Measurements from ENCODE around the gene MRPS7.
"Not testable (repeated sequence)": the region's sequence is repeated elsewhere in the genome, so short reads cannot be mapped to it uniquely, and the experiment has no call there.

The MRPS7 gene

GRCh38 chr17:75242461-75243042 is 19.1 kb upstream of the MRPS7 start:
- H3K27me3 ChIP-seq (replicated peaks; ENCODE audit: control insufficient read depth, insufficient read depth, low read length, poor library complexity, severe bottlenecking) = no peaks in the 10 kb centered on the region
- peaks cover 73% of the 10 kb centered on the region for H3K36me3 ChIP-seq (ENCODE audit: control insufficient read depth, insufficient read depth, low read length)
- no peak overlapping the region for H3K4me3 ChIP-seq (ENCODE audit: insufficient read depth, low read depth, low read length, poor library complexity, severe bottlenecking)
- H3K9me3 ChIP-seq (ENCODE audit: control insufficient read depth, low read length) = no peaks in the 10 kb centered on the region
- DNase-seq = peak; percentile 34 to 62 (median 41)
- H3K4me1 ChIP-seq (ENCODE audit: control insufficient read depth, insufficient read depth, low read length, poor library complexity, severe bottlenecking) = peaks cover 33% of the 10 kb centered on the region
- H3K27ac ChIP-seq (ENCODE audit: insufficient read depth, low read length, poor library complexity, severe bottlenecking) = peak overlapping the region; percentile 67

DNA sequence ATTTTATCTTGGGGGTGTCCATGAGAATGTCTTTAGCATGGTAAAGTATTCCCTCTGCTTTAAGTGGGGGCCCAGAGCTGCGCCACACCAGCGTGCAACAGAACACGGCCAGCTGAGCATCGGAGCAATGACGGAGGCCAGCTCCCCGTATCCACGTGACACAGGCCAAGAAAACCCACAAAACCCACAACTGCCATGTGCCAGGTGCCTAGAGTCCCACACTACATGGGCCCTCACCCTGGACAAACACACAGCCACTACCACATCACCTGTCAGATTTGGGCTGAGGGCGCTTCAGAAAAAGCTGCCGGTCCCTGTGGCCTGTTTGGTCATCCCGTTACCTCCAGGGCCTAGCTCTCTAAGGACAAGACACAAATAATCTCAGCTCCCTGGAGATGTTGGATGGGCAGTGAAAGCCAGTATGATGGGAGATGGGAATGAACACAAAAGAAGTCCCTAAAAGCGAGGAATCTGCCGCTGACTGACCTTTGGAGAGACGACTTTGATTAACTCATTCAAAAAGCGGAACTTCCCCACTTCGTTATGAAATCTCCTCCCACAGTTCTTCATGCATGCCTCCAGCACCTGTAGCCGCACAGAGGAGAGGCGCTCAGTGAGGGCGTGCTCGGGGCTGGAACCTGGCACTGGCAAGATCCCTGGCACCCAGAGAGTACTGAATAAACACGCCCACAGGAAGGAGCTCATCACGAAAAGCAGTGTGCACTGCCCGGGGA is 17.4 kb upstream of the MRPS7 start:
- Histone ChIP-seq H3K27ac (ENCODE audit: insufficient read depth, low read length, poor library complexity, severe bottlenecking) (peak overlapping the region; percentile 67), H3K4me1 (ENCODE audit: control insufficient read depth, insufficient read depth, low read length, poor library complexity, severe bottlenecking) (peaks cover 33% of the 10 kb centered on the region), H3K4me3 (ENCODE audit: insufficient read depth, low read depth, low read length, poor library complexity, severe bottlenecking) (no peak overlapping the region), H3K9me3 (ENCODE audit: control insufficient read depth, low read length) (no peaks in the 10 kb centered on the region), H3K36me3 (ENCODE audit: control insufficient read depth, insufficient read depth, low read length) (peaks cover 56% of the 10 kb centered on the region), H3K27me3 (replicated peaks; ENCODE audit: control insufficient read depth, insufficient read depth, low read length, poor library complexity, severe bottlenecking) (no peaks in the 10 kb centered on the region)
- no peak for DNase-seq

GRCh38 chr17:75245011-75245410 is 16.7 kb upstream of the MRPS7 start:
- Histone ChIP-seq H3K36me3 (ENCODE audit: control insufficient read depth, insufficient read depth, low read length) (peaks cover 52% of the 10 kb centered on the region), H3K27me3 (replicated peaks; ENCODE audit: control insufficient read depth, insufficient read depth, low read length, poor library complexity, severe bottlenecking) (no peaks in the 10 kb centered on the region), H3K9me3 (ENCODE audit: control insufficient read depth, low read length) (no peaks in the 10 kb centered on the region), H3K27ac (ENCODE audit: insufficient read depth, low read length, poor library complexity, severe bottlenecking) (no peak overlapping the region), H3K4me3 (ENCODE audit: insufficient read depth, low read depth, low read length, poor library complexity, severe bottlenecking) (no peak overlapping the region), H3K4me1 (ENCODE audit: control insufficient read depth, insufficient read depth, low read length, poor library complexity, severe bottlenecking) (peaks cover 33% of the 10 kb centered on the region)
- no peak for DNase-seq

- Histone ChIP-seq H3K4me1 (ENCODE audit: control insufficient read depth, insufficient read depth, low read length, poor library complexity, severe bottlenecking) (peaks cover 26% of the 10 kb centered on the region), H3K36me3 (ENCODE audit: control insufficient read depth, insufficient read depth, low read length) (peaks cover 38% of the 10 kb centered on the region), H3K9me3 (ENCODE audit: control insufficient read depth, low read length) (no peaks in the 10 kb centered on the region), H3K27me3 (replicated peaks; ENCODE audit: control insufficient read depth, insufficient read depth, low read length, poor library complexity, severe bottlenecking) (no peaks in the 10 kb centered on the region), H3K27ac (ENCODE audit: insufficient read depth, low read length, poor library complexity, severe bottlenecking) (no peak overlapping the region), H3K4me3 (ENCODE audit: insufficient read depth, low read depth, low read length, poor library complexity, severe bottlenecking) (no peak overlapping the region)
- no peak for DNase-seq
Measured at GRCh38 chr17:75246404-75246803, 15.3 kb upstream of the MRPS7 start.

DNA sequence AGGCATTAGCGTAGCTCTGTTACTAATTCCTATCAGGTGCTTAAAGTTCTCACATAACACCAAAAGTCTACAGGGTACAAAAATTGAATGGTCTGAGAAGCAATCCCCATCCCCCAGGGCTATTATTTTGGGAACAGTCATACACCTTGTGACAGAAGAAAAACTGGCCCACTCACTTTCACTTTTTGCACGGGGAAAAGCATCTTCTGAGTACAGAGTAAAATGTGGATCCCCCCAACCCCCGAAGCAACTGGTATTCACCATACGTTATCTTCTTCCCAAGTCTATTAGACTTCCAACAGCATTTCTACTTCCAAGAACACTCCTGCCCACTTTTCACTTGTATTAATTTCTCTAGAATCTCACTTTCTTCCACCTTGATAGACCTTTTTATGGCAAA is 12.1 kb upstream of the MRPS7 start:
- DNase-seq = no peak
- H3K36me3 ChIP-seq (ENCODE audit: control insufficient read depth, insufficient read depth, low read length) = peaks cover 21% of the 10 kb centered on the region
- no peaks in the 10 kb centered on the region for H3K9me3 ChIP-seq (ENCODE audit: control insufficient read depth, low read length)
- H3K4me3 ChIP-seq (ENCODE audit: insufficient read depth, low read depth, low read length, poor library complexity, severe bottlenecking) = peak overlapping the region; percentile 38
- H3K27me3 ChIP-seq (replicated peaks; ENCODE audit: control insufficient read depth, insufficient read depth, low read length, poor library complexity, severe bottlenecking) = no peaks in the 10 kb centered on the region
- peak overlapping the region; percentile 43 for H3K27ac ChIP-seq (ENCODE audit: insufficient read depth, low read length, poor library complexity, severe bottlenecking)
- peaks cover 3% of the 10 kb centered on the region for H3K4me1 ChIP-seq (ENCODE audit: control insufficient read depth, insufficient read depth, low read length, poor library complexity, severe bottlenecking)

DNA sequence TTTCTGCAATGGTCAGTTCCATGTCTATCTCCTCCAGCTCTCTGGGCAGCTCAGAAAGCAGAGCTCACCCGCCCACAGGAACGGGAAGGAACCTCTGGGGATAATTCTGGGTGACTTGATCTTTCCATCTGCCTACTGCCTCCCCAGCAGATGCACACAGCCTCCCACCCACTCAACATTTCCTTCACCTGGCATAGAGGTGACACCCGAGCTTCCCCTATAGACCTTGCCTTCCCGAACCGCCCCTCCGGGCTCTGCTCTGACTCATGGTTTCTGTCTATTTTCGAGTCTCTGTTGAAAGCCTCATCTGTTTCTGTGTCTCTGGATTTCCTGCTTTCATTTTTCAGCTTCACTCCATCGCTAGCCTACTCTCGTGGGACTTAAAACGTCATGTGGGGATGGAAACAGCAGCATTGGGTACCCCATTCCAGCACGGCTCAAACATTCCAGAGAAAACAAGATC is 11.6 kb upstream of the MRPS7 start:
- Histone ChIP-seq H3K4me3 (ENCODE audit: insufficient read depth, low read depth, low read length, poor library complexity, severe bottlenecking) (peak overlapping the region; percentile 38), H3K36me3 (ENCODE audit: control insufficient read depth, insufficient read depth, low read length) (peaks cover 16% of the 10 kb centered on the region), H3K4me1 (ENCODE audit: control insufficient read depth, insufficient read depth, low read length, poor library complexity, severe bottlenecking) (peaks cover 3% of the 10 kb centered on the region), H3K27me3 (replicated peaks; ENCODE audit: control insufficient read depth, insufficient read depth, low read length, poor library complexity, severe bottlenecking) (no peaks in the 10 kb centered on the region), H3K27ac (ENCODE audit: insufficient read depth, low read length, poor library complexity, severe bottlenecking) (peak overlapping the region; percentile 43), H3K9me3 (ENCODE audit: control insufficient read depth, low read length) (no peaks in the 10 kb centered on the region)
- peak in 2 of 3 donors; percentile 28 to 53 for DNase-seq

- DNase-seq = no peak
- H3K27me3 ChIP-seq (replicated peaks; ENCODE audit: control insufficient read depth, insufficient read depth, low read length, poor library complexity, severe bottlenecking) = no peaks in the 10 kb centered on the region
- H3K36me3 ChIP-seq (ENCODE audit: control insufficient read depth, insufficient read depth, low read length) = no peaks in the 10 kb centered on the region
- H3K4me3 ChIP-seq (ENCODE audit: insufficient read depth, low read depth, low read length, poor library complexity, severe bottlenecking) = no peak overlapping the region
- no peaks in the 10 kb centered on the region for H3K9me3 ChIP-seq (ENCODE audit: control insufficient read depth, low read length)
- no peak overlapping the region for H3K27ac ChIP-seq (ENCODE audit: insufficient read depth, low read length, poor library complexity, severe bottlenecking)
- peaks cover 3% of the 10 kb centered on the region for H3K4me1 ChIP-seq (ENCODE audit: control insufficient read depth, insufficient read depth, low read length, poor library complexity, severe bottlenecking)
Measured at GRCh38 chr17:75252039-75252816, 9.5 kb upstream of the MRPS7 start.

GRCh38 chr17:75255954-75256698 is 5.6 kb upstream of the MRPS7 start:
- H3K4me3 ChIP-seq (ENCODE audit: insufficient read depth, low read depth, low read length, poor library complexity, severe bottlenecking); H3K27ac ChIP-seq (ENCODE audit: insufficient read depth, low read length, poor library complexity, severe bottlenecking); DNase-seq; H3K9me3 ChIP-seq (ENCODE audit: control insufficient read depth, low read length); H3K27me3 ChIP-seq (replicated peaks; ENCODE audit: control insufficient read depth, insufficient read depth, low read length, poor library complexity, severe bottlenecking); H3K36me3 ChIP-seq (ENCODE audit: control insufficient read depth, insufficient read depth, low read length): not testable (repeated sequence)
- peaks cover 13% of the 10 kb centered on the region for H3K4me1 ChIP-seq (ENCODE audit: control insufficient read depth, insufficient read depth, low read length, poor library complexity, severe bottlenecking)

GRCh38 chr17:75257228-75257627 is 4.5 kb upstream of the MRPS7 start:
- not testable (repeated sequence) for H3K36me3 ChIP-seq (ENCODE audit: control insufficient read depth, insufficient read depth, low read length); DNase-seq; H3K9me3 ChIP-seq (ENCODE audit: control insufficient read depth, low read length); H3K4me3 ChIP-seq (ENCODE audit: insufficient read depth, low read depth, low read length, poor library complexity, severe bottlenecking); H3K27ac ChIP-seq (ENCODE audit: insufficient read depth, low read length, poor library complexity, severe bottlenecking); H3K27me3 ChIP-seq (replicated peaks; ENCODE audit: control insufficient read depth, insufficient read depth, low read length, poor library complexity, severe bottlenecking)
- H3K4me1 ChIP-seq (ENCODE audit: control insufficient read depth, insufficient read depth, low read length, poor library complexity, severe bottlenecking) = peaks cover 13% of the 10 kb centered on the region

All from effector memory CD4-positive, alpha-beta T cell (primary cell).